Suprapubic skin (tissue), 3 donors: ENCODE data around the gene ADAMTS2.

Source experiments
- EP300 ChIP-seq: sonication (generic); formaldehyde crosslinking; IDR thresholded peaks from one replicate; pipeline ENCODE4 v1.6.1; 2017; ENCODE audit warnings: antibody characterized with exemption
- POLR2A ChIP-seq, 2 donors: fragments of 450-650 bp; IDR thresholded peaks; one replicate each; pipeline ENCODE4 v1.6.1; 2017; ENCODE audit warnings: antibody characterized with exemption in 2 of 2, mild to moderate bottlenecking in 2 of 2, moderate library complexity in 2 of 2
- TF ChIP-seq, protein P1 (sequence below), 2 donors: fragments of 200-600 bp in 1 of 2; fragments of 450-650 bp in 1 of 2; sonication (generic) in 1 of 2; IDR thresholded peaks; one replicate each; pipeline ENCODE4 v1.5.1; 2016 to 2019; ENCODE audit warnings: antibody characterized with exemption in 2 of 2, mild to moderate bottlenecking in 1 of 2, moderate library complexity in 1 of 2

DNA sequence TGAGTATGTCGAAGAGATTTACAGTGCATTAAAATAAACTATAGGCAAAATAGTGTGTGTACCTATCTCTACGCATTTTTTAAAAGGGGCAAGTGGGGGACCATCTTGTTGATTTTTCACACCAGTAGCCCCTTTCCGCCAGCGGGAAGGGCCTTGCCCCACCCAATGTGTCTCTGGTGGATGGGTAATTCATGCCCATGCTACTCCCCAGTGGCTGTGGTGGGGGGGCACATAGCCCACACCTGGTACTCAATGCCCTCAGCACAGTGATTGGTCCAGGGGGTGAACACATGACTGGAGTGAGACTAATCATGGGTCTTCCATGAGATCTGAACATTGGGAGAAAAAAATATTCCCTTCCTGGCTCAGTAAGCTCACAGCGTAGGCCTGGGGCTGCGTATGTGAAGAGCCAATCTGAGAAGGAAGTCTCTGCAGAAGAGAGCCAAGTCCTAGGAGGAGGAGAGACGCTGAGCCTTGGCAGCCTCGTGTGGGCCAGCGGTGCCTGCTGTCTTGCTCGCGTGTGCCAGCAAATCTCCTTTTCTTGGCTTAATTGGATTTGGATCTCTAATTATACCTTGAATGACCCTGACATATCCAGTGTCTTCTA is 103.4 kb downstream of the ADAMTS2 start:
- no peak for TF ChIP-seq EP300
- TF ChIP-seq, protein P1, sequence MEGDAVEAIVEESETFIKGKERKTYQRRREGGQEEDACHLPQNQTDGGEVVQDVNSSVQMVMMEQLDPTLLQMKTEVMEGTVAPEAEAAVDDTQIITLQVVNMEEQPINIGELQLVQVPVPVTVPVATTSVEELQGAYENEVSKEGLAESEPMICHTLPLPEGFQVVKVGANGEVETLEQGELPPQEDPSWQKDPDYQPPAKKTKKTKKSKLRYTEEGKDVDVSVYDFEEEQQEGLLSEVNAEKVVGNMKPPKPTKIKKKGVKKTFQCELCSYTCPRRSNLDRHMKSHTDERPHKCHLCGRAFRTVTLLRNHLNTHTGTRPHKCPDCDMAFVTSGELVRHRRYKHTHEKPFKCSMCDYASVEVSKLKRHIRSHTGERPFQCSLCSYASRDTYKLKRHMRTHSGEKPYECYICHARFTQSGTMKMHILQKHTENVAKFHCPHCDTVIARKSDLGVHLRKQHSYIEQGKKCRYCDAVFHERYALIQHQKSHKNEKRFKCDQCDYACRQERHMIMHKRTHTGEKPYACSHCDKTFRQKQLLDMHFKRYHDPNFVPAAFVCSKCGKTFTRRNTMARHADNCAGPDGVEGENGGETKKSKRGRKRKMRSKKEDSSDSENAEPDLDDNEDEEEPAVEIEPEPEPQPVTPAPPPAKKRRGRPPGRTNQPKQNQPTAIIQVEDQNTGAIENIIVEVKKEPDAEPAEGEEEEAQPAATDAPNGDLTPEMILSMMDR (IDR thresholded peaks at IDR 0.05): no peak
- no peak for TF ChIP-seq POLR2A (IDR thresholded peaks at IDR 0.05)
